ENCODE measurements around the gene CBL.

Gene CBL

DNA sequence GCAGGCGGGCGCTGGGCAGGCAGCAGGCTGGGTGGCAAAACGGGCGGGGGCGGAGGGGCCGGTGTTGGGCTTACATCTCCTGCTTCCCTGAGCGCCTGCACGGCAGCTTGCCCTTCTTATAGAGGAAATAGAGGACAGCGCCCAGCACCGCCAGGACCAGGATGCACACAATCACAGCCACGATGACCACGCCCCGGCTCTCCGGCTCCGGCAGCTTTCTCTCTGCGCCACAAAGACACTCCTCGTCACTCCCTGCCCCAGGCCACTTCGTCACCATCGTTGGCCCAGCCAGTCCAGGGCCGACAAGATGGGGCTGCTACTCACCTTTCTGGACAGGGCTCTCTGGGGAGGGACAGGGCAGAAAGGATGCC, 104.5 kb downstream of the CBL start:
- DNase-seq (ENCODE audit: low read depth in 2 of 2), result no peak

DNA sequence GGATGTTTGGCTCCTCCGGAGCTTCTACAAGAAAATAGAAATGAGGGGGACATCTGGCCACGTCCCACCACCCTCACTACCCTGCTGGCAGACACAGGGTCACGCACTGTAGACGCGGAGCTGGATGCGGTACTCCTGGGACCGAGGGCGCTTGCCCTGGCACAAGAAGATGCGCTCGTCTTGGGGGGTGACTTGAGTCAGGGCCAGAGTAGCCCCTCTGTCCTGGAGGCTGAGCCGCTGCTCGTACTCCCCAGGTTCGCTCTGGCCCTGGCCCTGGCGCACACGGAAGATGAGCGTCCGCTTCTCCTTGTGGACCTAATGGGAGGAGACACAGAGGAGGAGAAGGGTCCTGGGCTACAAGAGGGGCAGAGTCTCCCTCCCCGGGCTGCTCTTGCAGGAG, 108.6 kb downstream of the CBL start:
- DNase-seq (ENCODE audit: low read depth in 2 of 2), result no peak

DNA sequence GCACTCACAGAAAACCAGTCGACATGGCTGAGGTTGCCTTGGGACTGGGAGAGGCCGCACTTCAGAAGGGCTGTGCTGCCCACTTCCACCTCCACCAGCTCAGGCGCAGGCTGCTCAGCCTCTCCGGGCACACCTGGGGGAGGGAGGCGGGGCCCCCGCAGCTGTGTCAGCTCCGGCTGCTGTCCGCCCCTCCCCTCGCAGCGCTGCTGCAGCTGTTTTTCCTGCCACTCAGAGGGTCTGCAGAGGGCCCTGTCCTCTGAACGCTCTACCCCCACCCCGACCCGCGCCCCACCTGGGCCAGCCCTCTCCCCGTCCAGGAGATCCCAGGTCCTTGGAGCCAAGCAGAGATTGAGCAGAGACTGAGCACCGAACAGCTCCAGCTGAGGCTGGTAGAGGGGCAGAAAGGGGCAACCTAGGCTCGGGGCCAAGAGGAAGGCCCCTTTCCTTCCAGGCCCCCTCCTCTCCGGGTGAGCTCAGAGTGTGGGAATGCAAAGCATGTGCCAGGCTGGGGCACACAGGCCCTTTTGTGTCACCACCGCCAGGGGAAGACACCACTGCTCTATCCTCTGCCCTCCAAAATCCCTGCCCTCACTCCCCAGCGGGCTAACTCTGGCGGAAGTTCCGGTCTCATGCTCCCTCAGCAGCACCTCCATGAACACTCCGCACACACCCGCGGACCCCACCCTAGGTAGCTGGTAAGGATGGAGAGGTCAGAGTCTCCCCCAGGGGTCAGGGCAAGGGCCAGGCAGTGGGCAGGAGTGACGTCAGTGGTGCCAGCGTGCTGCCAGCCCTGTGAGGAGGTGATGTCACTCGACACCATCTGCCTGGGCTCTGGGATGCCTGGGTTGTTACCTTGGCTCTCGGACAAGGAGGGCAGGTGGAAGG, 109.2 kb downstream of the CBL start:
- DNase-seq (ENCODE audit: low read depth in 2 of 2), result no peak

DNA sequence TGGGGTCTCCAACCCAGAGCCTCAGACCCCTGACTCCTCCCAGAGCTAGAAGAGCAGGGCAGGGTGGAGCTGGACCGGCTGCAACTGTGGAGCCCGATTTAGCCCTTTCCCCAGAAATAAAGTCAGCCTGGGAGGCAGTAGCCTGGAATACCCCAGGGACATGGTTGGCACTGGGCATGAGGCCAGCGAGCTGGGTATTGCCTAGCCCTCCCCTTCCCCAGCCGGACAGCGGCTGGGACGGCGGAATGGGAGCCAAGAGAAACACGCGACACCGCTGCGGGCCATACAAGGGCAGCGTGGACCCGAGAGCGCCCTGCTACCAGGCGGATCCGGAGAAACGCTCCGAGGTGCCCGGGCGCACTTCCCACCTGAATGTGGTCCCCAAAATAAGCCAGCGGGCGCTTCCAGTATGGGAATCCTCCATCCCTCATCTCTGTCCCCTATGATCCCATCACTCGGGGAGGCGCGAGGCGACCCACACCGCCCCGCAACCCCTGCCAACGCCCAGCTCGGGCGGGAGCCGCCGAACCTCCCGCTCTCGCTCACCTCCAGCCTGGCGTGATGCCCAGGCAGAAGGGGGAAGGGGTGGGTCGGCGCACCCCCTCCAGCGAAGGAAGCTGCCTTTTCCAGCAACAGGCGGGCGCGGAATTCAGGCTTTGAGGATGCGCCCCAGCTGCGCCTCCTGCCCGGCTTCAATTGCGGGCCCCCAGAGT, 110.0 kb downstream of the CBL start:
- no peak for DNase-seq (ENCODE audit: low read depth in 2 of 2)

DNA sequence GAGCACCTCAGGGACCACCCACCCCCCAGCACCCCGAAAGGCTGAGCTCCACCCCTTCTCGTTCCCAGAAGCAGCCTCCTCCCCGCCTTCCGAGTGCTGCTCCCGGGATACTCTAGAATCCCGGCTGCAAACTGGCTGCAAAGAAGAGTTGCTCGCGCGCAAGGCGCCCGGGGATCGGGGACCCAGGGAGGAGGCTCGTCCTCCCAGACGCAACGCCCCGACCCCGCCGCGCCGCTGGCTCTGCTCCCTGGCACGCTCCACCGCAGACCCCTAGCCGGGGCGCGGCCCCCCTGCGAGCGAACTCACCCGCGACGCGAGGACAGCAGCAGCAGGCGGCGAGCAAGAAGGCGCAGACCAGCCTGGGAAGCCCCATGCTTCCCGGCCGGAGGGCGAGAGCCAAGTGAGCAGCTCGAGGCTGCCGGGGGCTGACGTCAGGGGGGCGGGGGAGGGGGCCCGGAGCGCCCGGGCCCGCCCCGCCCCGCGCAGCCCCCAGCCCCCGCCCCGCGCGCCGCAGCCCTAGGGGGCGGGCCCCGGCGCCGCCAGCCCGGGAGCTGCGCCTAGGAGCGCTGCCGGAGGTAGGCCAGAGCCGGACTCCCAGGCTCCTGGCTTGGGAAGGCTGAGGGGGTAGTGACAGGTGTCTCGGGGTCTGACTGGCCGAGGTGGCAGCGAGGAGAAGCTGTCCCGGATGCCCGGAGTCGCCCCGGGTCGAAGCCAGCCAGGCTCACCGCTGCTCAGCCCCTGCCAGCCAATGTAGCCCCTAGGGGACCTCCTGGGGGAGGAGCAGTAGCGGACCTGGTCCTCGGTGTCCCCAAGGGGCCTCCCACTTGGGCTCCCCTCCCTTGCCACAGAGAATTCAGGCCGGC, 110.8 kb downstream of the CBL start, which contains the start of gene MCAM:
Gene MCAM, minus strand, starts transcription at position 402 of the 863 bp plus-strand sequence. Its CDS starts 29 bp downstream, at position 373.
- DNase-seq (ENCODE audit: low read depth in 2 of 2), result no peak

DNA sequence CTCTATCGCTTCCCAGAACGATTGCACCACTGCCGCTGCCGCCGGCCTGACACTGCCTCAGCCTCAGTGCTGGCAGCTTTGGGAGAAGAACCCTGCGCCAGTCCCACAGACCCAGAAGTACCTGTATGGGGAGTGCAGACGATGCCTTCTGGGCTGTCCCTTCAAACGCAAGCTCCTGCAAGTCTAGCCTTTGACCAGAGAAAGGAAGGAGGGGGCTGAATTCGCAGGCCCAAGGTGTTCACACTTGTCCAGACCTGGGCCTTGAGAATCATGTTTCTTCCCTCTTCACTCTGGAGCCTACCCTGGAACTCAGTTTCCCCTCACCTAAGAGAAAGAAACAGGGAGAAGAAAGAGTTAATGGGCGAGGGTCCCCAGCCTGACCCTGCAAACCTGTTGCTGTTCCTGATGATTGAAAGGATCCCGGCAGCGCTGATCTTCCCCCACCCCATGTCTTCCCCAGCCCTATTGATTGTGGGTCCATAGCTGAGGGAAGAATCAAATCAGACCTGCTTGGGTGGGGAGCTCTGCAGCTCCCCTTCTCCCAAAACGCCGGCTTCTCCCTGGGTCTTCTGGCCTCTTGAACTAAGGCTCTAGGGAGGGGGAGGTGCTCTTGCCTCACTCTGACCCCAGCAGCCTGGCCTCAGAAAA, 111.6 kb downstream of the CBL start:
- no peak for DNase-seq (ENCODE audit: low read depth in 2 of 2)

DNA sequence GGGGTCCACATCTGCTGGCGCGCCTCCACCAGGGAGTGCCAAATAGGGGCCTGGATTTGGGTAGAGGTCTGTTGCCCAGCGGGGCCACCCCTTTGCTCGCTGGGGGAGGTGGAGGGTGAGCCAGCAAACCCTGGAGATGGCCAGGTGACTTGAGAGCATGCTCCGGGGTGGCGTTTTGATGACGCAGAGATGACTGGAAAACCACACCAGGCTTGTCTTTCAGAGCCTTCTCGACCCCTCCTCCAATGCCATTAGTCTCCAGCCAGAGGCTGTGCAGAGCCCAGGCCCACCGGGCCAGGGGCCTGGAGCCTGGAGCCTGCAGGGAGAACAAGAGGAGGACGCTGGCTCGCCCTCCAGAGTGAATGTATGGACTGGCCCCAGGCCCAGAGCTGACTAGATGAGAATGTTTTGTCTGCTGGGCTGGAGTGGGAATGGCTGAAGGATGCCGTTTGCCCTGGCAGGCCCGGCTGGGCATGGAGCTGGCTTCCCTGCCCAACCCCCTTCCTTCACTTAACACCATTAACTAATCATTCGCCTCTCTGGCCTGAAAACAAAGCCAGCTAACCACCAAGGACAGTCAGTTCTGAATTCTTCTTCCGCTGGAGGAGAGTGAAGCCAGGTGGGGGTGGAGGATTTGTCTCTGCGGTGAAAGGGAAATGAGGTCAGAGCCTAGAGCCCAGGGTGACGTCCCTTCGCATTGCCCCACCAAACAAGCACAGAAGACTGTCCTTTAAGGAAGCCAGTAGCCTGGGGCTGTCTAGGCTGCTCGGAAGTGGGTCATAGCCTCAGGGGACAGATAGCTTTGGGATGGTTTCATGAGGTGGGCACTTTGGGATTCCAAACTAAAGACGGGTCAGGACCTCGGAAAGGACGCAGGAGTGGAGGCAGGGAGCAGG, 112.3 kb downstream of the CBL start:
- DNase-seq (ENCODE audit: low read depth in 2 of 2), result no peak

DNA sequence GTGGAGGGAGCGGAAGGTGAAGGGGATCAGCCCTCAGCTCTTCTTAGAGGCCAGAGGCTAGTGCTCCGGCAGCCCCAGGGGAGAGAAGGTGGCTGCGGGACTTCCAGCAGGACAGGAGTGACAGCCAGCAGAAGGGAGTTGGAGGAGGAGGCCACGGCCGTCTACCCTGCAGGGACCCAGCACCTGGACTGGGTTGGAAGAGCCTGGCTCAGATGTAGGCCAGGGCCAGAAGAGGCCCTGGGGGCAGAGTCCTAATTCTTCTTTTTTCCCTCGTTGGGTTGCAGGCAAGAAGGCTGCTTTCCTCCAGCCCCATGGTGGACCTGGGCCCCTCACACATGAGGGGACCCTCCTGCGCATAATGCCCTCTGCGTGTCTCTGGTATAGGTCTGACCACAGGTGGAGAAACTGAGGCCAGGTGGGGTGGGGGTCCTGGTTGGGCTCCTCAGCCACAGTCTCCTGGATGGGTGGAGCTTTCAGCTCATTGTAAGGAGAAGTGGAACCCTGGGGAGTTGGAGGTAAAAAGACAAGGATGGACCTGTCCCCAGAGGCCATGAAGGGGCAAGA, 113.1 kb downstream of the CBL start:
- DNase-seq (ENCODE audit: low read depth in 2 of 2), result no peak

DNA sequence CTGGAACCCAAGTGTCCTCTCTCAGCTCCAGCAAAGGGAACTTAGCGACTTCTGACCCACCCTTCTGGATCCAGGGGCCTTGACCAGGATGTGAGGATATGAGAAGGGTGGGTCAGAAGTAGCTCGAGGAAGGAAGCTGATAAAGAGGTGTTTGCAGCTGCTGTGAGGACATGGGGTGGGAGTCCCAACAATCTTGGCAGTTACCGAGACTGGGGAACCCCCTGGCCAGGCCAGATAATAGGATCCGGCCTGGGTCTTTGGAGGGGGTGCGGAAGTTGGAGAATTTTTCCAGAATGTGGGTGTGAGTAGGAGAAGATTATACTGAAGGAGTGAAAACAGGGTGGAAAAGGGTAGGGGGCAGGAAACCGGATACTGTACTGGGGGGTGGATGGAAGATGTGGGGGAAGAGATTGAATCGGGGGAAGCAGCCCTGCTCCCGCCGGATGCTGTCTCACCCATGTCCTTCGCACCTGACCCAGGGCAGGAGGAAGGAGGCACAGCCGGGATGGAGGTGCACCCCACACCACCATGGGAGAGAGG, 113.6 kb downstream of the CBL start:
- no peak for DNase-seq (ENCODE audit: low read depth in 2 of 2)

DNA sequence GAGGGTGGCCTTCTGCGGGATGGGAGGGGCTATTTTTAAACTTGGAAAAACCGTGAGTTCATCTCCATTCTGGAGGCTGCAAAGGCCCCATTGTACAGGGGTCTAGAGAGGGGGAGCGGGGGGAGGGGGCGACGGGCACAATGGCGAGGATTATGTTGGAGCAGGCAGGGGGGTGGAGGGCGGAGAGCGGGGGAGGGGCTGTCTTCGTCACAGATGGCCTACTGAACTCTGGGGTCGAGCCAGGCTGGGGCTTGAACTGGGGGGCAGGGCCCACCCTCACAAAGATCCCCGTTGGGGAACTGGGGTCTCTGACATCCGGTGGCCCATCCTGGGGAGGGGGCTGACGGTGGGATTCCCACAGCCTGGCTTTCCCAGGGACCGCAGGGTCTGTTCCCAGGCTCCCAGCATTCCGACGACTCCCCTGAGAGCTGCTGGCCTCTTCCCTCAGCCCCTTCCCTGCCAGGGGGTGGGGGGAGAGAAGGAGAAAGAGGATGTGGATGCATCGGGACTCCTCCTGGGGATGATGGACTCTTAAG, 114.2 kb downstream of the CBL start:
- DNase-seq (ENCODE audit: low read depth in 2 of 2), result no peak

DNA sequence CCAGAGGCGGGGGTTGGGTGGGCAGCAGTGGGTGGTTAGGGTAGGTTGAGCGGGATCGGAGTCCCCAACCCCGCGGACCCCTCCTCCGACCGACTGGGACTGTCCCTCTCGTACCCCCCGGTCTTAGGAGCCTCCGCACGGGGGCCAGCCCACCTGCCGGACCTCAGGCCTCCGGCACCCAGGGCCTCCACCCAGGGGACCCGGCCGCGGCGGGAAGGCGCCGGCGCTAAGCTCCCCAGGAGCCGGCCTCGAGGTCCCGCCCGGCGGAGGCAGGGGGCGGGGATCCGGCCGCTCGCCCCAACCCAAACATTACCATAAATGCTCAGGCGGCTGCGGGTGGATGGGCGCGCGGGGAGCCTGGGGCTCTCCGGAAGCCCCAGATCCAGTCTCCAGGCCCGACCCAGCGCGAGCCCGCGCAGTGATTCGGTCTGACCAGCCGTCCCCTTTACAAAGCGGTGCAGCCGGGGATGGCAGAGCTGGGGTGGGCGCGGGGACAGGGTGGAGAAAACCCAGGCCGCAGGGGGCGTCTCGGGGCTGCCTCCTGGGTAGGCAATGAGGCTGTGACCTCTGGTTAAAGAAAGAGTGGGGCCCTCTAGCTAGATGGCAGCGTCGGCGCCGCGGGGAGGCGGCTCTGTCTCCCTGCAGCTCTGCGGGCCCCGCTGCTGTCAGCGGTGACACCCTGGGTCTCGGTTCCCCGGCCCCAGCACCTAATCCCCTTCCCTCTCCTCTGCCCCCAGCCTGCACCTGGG, 114.8 kb downstream of the CBL start:
- DNase-seq (ENCODE audit: low read depth in 2 of 2), result no peak

DNA sequence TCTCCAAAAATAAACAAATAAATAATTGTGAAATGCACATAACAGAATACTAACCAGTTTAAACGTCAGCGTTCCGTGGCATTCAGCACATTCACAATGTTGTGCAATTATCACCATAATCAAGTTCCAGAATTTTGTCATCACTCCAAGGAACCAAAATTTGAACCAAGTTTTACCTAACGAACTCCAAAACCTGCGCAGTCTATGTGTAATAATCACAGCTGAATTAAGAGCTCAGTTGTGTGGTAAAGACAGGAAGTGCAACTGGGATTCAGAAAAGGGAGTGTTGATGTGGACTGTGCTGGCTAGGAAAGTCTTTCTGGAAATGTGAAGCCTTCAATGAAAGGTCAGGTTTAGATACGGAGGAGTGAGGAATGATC, 116.2 kb downstream of the CBL start:
- DNase-seq (ENCODE audit: low read depth in 2 of 2), result no peak

DNA sequence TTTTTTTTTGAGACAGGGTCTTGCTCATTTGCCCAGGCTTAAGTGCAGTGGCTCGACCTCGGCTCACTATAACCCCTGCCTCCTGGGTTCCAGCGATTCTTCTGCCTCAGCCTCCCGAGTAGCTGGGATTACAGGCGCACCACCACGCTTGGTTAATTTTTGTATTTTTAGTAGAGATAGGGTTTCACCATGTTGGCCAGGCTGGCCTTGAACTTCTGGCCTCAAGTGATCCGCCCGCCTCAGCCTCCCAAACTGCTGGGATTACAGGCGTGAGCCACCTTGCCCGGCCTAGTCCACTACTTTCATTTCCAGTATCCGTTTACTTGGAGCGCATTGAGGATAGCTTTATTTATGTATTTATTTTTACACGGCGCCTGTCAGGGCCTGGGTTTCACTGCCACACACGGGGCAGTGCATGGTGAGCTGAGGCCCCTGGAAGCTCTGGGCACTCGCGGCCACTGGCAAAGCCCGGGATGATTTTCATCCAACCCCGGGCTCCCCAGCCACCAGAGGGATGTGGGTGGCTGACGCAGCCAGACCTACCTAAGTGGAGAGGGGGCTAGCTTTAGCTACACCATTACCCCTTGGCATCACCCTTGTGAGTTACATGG, 116.9 kb downstream of the CBL start:
- no peak for DNase-seq (ENCODE audit: low read depth in 2 of 2)

DNA sequence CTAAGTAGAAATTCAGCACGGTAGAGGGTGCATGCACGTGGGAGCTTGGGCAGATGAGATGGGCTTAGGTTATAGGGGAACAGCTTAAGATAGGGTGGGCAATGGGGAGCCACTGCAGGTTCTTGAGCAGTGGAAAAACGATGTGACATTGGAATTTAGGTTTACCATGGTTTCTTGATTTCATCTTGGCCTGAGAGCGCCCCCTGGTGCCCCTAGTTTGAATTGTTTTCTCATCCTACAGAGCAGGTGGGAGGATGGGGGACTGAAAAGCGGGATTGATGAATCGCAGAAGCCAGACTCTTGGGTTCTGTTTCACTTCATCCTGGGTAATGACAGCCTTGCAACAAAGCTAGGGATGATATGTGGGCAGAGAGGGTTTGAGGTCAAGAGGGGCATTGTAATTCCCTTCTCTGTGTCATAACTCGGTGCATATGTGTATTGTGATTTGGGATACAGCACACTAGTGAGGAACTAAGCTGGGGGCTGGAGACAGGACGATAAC, 117.4 kb downstream of the CBL start:
- peak in 1 of 2 donors; percentile 55 for DNase-seq (ENCODE audit: low read depth in 2 of 2)

DNA sequence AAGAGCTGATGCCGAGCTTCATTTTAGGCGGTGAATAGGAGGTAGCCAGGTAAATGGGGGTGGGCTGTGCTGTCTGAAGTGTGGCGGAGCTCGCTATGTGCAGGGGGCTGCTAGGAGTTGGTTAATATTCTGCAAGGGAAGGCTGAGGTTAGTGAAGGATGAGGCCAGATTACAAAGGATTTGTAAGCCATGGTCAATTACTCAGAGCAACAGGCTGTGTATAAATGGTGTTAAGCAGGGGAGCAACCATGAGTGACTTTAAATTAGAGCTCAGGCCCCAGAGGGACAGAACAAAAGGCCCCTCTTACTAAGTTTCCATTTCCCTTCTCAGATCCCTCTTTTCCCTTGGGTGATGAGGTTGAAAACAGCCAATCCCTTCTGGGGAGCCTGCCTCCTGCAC, 118.0 kb downstream of the CBL start:
- no peak for DNase-seq (ENCODE audit: low read depth in 2 of 2)

DNA sequence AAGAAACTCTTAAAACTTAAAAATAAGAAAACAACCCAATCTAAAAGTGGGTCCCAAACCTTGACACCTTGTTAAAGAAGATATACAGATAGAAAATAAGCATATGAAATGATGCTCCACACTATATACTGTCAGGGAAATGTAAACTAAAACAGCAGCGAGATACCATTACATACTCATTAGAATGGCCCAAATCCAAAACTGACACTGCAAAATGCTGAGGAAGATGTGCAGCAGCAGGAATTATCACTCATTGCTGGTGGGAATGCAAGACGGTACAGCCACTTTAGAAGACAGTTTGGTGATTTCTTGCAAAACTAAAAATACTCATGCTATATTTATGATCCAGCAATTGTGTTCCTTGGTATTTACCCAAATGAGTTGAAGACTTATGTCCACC, 123.2 kb downstream of the CBL start:
- no peak for DNase-seq (ENCODE audit: low read depth in 2 of 2)

DNA sequence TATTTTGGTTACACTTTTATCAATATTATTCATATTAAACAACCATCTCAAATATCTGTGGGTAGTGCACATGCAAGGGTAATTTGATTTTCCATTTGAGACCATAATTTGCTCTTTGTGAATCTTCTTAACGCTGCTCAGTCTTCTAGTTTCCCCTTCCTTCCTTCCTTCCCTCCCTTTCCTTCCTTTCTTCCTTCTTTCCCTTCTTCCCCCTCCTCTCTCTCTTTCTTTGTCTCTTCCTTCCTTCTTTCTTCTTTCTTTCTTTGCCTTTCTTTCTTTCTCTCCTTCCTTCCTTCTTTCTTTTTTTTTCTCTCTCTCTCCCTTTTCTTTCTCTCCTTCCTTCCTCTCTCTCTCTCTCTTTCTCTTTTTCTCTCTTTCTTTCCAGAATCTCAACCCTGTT, 124.1 kb downstream of the CBL start:
- no peak for DNase-seq (ENCODE audit: low read depth in 2 of 2)

DNA sequence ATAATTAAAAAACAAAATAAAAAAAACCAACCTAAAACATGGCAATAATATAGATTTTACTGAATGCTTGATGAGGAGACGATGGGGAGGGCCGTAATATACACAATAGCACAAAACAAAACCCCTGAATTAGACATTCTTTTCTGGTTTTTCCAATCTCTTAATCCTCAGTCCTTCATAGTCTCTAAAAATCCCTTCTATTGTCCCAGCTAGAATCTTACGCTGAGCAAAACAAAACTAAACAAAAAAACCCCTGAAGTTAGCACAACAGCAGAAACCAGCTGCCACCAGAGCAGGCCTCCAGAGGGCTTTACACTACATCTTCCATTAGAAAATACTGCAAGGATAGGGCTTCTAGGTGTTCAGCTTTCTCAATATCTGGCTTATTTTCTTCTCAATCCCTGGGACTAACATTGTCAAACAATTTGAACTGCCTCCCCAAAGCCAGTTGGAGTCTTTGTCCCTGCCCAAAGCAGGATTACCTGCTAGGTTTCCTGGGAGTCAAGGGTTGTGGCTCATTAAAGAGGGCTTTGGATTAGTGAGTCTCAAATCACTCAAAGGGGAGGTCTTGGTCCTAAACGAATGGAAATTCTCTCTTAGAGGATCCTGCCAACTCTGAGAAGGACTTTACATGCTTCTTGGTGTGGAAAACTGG, 126.1 kb downstream of the CBL start:
- no peak for DNase-seq (ENCODE audit: low read depth in 2 of 2)
